Measurements from ENCODE around the gene CDH7.

The CDH7 gene

GRCh38 chr18:65821911-65822310, 71.1 kb downstream of the CDH7 start:
- Histone ChIP-seq H3K27ac (no peak overlapping the region), H3K9me3 (no peaks in the 10 kb centered on the region), H3K36me3 (no peaks in the 10 kb centered on the region), H3K4me1 (ENCODE audit: control insufficient read depth in 1 of 2, insufficient read depth in 1 of 2, low read depth in 1 of 2, low read length in 1 of 2) (no peaks in the 10 kb centered on the region), H3K4me3 (ENCODE audit: low read depth in 1 of 2, low read length in 1 of 2) (no peak overlapping the region), H3K27me3 (no peaks in the 10 kb centered on the region)
- TF ChIP-seq CTCF (IDR thresholded peaks at IDR 0.05): no peak

GRCh38 chr18:65822826-65823225, 72.0 kb downstream of the CDH7 start:
- Histone ChIP-seq H3K9me3 (no peaks in the 10 kb centered on the region), H3K27ac (no peak overlapping the region), H3K36me3 (no peaks in the 10 kb centered on the region), H3K4me3 (ENCODE audit: low read depth in 1 of 2, low read length in 1 of 2) (no peak overlapping the region), H3K27me3 (no peaks in the 10 kb centered on the region), H3K4me1 (ENCODE audit: control insufficient read depth in 1 of 2, insufficient read depth in 1 of 2, low read depth in 1 of 2, low read length in 1 of 2) (no peaks in the 10 kb centered on the region)
- TF ChIP-seq CTCF (IDR thresholded peaks at IDR 0.05): no peak

- no peak for TF ChIP-seq CTCF (IDR thresholded peaks at IDR 0.05)
- H3K4me3 ChIP-seq (ENCODE audit: low read depth in 1 of 2, low read length in 1 of 2): no peak overlapping the region
- H3K27ac ChIP-seq: no peak overlapping the region
- no peaks in the 10 kb centered on the region for H3K27me3 ChIP-seq
- no peaks in the 10 kb centered on the region for H3K9me3 ChIP-seq
- no peaks in the 10 kb centered on the region for H3K4me1 ChIP-seq (ENCODE audit: control insufficient read depth in 1 of 2, insufficient read depth in 1 of 2, low read depth in 1 of 2, low read length in 1 of 2)
- no peaks in the 10 kb centered on the region for H3K36me3 ChIP-seq
These were observed 76.6 kb downstream of the CDH7 start for GRCh38 chr18:65827444-65827843.

GRCh38 chr18:65835881-65836280, 85.1 kb downstream of the CDH7 start:
- Histone ChIP-seq H3K27me3 (no peaks in the 10 kb centered on the region), H3K27ac (no peak overlapping the region), H3K4me3 (ENCODE audit: low read depth in 1 of 2, low read length in 1 of 2) (no peak overlapping the region), H3K36me3 (no peaks in the 10 kb centered on the region), H3K9me3 (no peaks in the 10 kb centered on the region), H3K4me1 (ENCODE audit: control insufficient read depth in 1 of 2, insufficient read depth in 1 of 2, low read depth in 1 of 2, low read length in 1 of 2) (no peaks in the 10 kb centered on the region)
- no peak for TF ChIP-seq CTCF (IDR thresholded peaks at IDR 0.05)

GRCh38 chr18:65846107-65846506, 95.3 kb downstream of the CDH7 start:
- no peak for TF ChIP-seq CTCF (IDR thresholded peaks at IDR 0.05)
- Histone ChIP-seq H3K4me3 (ENCODE audit: low read depth in 1 of 2, low read length in 1 of 2) (no peak overlapping the region), H3K4me1 (ENCODE audit: control insufficient read depth in 1 of 2, insufficient read depth in 1 of 2, low read depth in 1 of 2, low read length in 1 of 2) (no peaks in the 10 kb centered on the region), H3K9me3 (no peaks in the 10 kb centered on the region), H3K36me3 (no peaks in the 10 kb centered on the region), H3K27ac (no peak overlapping the region), H3K27me3 (no peaks in the 10 kb centered on the region)

- Histone ChIP-seq H3K9me3 (no peaks in the 10 kb centered on the region), H3K27ac (no peak overlapping the region), H3K4me3 (ENCODE audit: low read depth in 1 of 2, low read length in 1 of 2) (no peak overlapping the region), H3K4me1 (ENCODE audit: control insufficient read depth in 1 of 2, insufficient read depth in 1 of 2, low read depth in 1 of 2, low read length in 1 of 2) (no peaks in the 10 kb centered on the region), H3K36me3 (no peaks in the 10 kb centered on the region), H3K27me3 (no peaks in the 10 kb centered on the region)
- no peak for TF ChIP-seq CTCF (IDR thresholded peaks at IDR 0.05)
These were observed 101.5 kb downstream of the CDH7 start for GRCh38 chr18:65852273-65852672.

Data from neutrophil (primary cell).